ENCODE measurements around the gene FOSL1. TPM values are rescaled to one million over a fixed set of nuclear protein-coding genes. Genes with fewer than 3 reads are reported as not detected.
A peak's percentile ranks its signal among the peaks of the same experiment; 100 is the strongest.

FOSL1 gene
- total RNA-seq, 4 donors from 2014 or later: 0.36 to 9.3 (median 5.2) TPM

- DNase-seq: peak; percentile 94 to 97
- peaks cover 0 to 46% of the 10 kb centered on the region in 2 donors for H3K36me3 ChIP-seq
- peak within 1 kb of the TSS; percentile 95 to 99 (median 96) for H3K27ac ChIP-seq
- no peaks in the 10 kb centered on the region for H3K27me3 ChIP-seq
- in situ Hi-C loops (cut with MboI; ENCODE audit: low sequenced_read_pairs in 4 of 4) (no loop called here), intact Hi-C loops (cut with DNase I; ENCODE audit: low total_unique reads) (loop anchor here (1.0 to 2.0 kb wide), 2 partner anchors 13 to 100 kb away; partner anchors contain the start of gene SART1)
- TF ChIP-seq, protein P1, sequence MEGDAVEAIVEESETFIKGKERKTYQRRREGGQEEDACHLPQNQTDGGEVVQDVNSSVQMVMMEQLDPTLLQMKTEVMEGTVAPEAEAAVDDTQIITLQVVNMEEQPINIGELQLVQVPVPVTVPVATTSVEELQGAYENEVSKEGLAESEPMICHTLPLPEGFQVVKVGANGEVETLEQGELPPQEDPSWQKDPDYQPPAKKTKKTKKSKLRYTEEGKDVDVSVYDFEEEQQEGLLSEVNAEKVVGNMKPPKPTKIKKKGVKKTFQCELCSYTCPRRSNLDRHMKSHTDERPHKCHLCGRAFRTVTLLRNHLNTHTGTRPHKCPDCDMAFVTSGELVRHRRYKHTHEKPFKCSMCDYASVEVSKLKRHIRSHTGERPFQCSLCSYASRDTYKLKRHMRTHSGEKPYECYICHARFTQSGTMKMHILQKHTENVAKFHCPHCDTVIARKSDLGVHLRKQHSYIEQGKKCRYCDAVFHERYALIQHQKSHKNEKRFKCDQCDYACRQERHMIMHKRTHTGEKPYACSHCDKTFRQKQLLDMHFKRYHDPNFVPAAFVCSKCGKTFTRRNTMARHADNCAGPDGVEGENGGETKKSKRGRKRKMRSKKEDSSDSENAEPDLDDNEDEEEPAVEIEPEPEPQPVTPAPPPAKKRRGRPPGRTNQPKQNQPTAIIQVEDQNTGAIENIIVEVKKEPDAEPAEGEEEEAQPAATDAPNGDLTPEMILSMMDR (IDR thresholded peaks at IDR 0.05 in 4 of 5, conservative IDR thresholded peaks at IDR 0.05 in 1 of 5): peak; percentile 84 to 91 (median 90)
- TF ChIP-seq POLR2A (IDR thresholded peaks at IDR 0.05): peak; percentile 76
- H3K4me3 ChIP-seq: peak within 1 kb of the TSS; percentile 88 to 98 (median 91)
- H3K9me3 ChIP-seq: no peaks in the 10 kb centered on the region
- peaks cover 32 to 35% of the 10 kb centered on the region in 2 donors for H3K4me1 ChIP-seq
- ATAC-seq: peak; percentile 68 to 69
These were observed 39.7 kb downstream of the FOSL1 start, which contains the start of gene MUS81 for GRCh38 chr11:65860278-65861164. MUS81 (plus strand) TSS chr11:65860433; CDS start chr11:65860754, 321 bp downstream.

DNA sequence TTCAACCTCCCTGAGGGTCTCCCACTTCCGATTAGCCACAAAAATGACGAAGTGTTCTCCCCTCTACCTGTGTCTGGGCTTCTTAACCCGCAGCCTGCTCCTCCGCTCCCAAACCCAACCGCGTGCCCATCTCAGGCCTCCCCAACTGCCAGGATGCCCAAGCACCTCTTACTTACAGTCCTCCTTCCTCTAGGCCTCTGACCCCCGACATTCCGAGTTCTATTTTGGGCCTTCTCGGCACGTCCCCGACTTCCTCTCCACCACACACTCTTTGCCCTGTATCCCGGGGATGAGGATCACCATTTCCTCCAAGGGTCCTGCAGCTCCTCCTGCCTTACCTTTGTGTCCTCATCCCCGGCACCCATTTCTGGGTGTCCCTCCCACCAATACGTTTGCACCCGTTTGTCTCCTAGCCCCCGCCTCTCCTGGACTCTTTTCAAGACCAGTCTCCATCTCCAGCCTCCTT, 40.3 kb downstream of the FOSL1 start:
- no peak for DNase-seq
- H3K36me3 ChIP-seq: peaks cover 0 to 46% of the 10 kb centered on the region in 2 donors
- in situ Hi-C loops (cut with MboI; ENCODE audit: low sequenced_read_pairs in 4 of 4) (no loop called here), intact Hi-C loops (cut with DNase I; ENCODE audit: low total_unique reads) (loop anchor here (1.0 to 5.0 kb wide), 8 partner anchors 13 to 622 kb away; partner anchors contain the start of genes AP5B1, DPP3, FIBP and KAT5)
- no peaks in the 10 kb centered on the region for H3K27me3 ChIP-seq
- no peak for TF ChIP-seq POLR2A (IDR thresholded peaks at IDR 0.05)
- TF ChIP-seq, protein P1 (IDR thresholded peaks at IDR 0.05 in 4 of 5, conservative IDR thresholded peaks at IDR 0.05 in 1 of 5): no peak
- peak; percentile 4 to 12 for ATAC-seq
- H3K4me1 ChIP-seq: peaks cover 32 to 37% of the 10 kb centered on the region in 2 donors
- H3K27ac ChIP-seq: peak overlapping the region; percentile 95 to 99 (median 96)
- peak overlapping the region; percentile 88 to 98 (median 90) for H3K4me3 ChIP-seq
- H3K9me3 ChIP-seq: no peaks in the 10 kb centered on the region

- intact Hi-C loops (cut with DNase I; ENCODE audit: low total_unique reads) (loop anchor here (1.0 to 5.0 kb wide), 6 partner anchors 29 to 623 kb away; partner anchors contain the start of genes AP5B1, DPP3, FIBP and KAT5), in situ Hi-C loops (cut with MboI; ENCODE audit: low sequenced_read_pairs in 4 of 4) (no loop called here)
- Histone ChIP-seq H3K27ac (peak overlapping the region; percentile 95 to 99 (median 96)), H3K36me3 (peaks cover 0 to 46% of the 10 kb centered on the region in 2 donors), H3K9me3 (no peaks in the 10 kb centered on the region), H3K4me3 (peak overlapping the region; percentile 88 to 98 (median 91)), H3K4me1 (peaks cover 32 to 37% of the 10 kb centered on the region in 2 donors), H3K27me3 (no peaks in the 10 kb centered on the region)
- TF ChIP-seq, protein P1 (IDR thresholded peaks at IDR 0.05 in 4 of 5, conservative IDR thresholded peaks at IDR 0.05 in 1 of 5): no peak
- peak; percentile 95 to 97 for TF ChIP-seq POLR2A (IDR thresholded peaks at IDR 0.05)
- ATAC-seq (peak; percentile 54 to 55), DNase-seq (peak; percentile 97 to 99)
These were observed 40.9 kb downstream of the FOSL1 start for GRCh38 chr11:65859095-65859811.

DNA sequence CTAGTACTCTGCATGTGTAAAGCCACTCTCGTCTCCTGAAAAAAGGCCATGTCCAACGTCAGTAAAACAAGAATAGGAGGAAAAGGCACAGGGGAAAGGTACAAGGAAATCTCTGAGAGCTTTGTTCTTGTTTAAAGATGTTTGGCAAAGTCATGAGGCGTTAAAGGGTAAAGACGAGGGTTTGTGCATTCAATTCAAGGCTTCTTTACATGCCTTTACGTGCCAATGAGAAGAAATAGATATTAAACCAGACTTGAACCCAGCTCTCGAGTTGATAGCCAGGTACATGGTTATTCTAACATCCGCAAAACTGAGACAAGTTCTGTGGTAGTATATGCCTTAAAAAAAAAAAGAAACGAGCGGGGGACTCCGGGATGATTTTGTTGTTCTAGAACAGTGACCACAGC, 41.5 kb downstream of the FOSL1 start:
- peaks cover 0 to 46% of the 10 kb centered on the region in 2 donors for H3K36me3 ChIP-seq
- in situ Hi-C loops (cut with MboI; ENCODE audit: low sequenced_read_pairs in 4 of 4): no loop called here

More for the DNA sequence above, 41.5 kb downstream of the FOSL1 start:
- H3K27ac ChIP-seq: peak overlapping the region; percentile 95 to 99 (median 96)
- DNase-seq: no peak
- H3K9me3 ChIP-seq: no peaks in the 10 kb centered on the region
- no peaks in the 10 kb centered on the region for H3K27me3 ChIP-seq
- H3K4me3 ChIP-seq: peak overlapping the region; percentile 88 to 98 (median 91)
- intact Hi-C loops (cut with DNase I; ENCODE audit: low total_unique reads): loop anchor here (1.0 to 5.0 kb wide), 7 partner anchors 30 to 624 kb away; partner anchors contain the start of genes AP5B1, DPP3, FIBP and KAT5
- TF ChIP-seq, protein P1 (IDR thresholded peaks at IDR 0.05 in 4 of 5, conservative IDR thresholded peaks at IDR 0.05 in 1 of 5): no peak
- no peak for TF ChIP-seq POLR2A (IDR thresholded peaks at IDR 0.05)
- ATAC-seq: peak in 1 of 2 donors; percentile 5
- H3K4me1 ChIP-seq: peaks cover 32 to 37% of the 10 kb centered on the region in 2 donors
